Activated CD8-positive, alpha-beta T cell treated with anti-CD3 and anti-CD28 coated beads for 36 hours (primary cell): ENCODE results near the gene PIBF1. TPM values are rescaled to one million over a fixed set of nuclear protein-coding genes. Genes with fewer than 3 reads are reported as not detected.
"Not testable (repeated sequence)": the region's sequence is repeated elsewhere in the genome, so short reads cannot be mapped to it uniquely, and the experiment has no call there.

Source experiments
- ATAC-seq: fragments of 200-7000 bp; cut with Tn5 transposase; one replicate; pipeline ENCODE4 v1.10.0; 2021; ENCODE audit warnings: mild to moderate bottlenecking, moderate library complexity
- CTCF ChIA-PET: fragments of 350-600 bp; sonication (Branson Sonifier 250); formaldehyde crosslinking; loops from one replicate; lab custom pipeline; 2021; ENCODE audit warnings: antibody characterized with exemption; lab: Charles Lee
- POLR2A ChIA-PET: fragments of 350-600 bp; sonication (Branson Sonifier 250); formaldehyde crosslinking; loops from one replicate; lab custom pipeline; 2021; ENCODE audit warnings: antibody characterized with exemption; lab: Charles Lee
- DNase-seq: peaks from one replicate; pipeline ENCODE4 v3.0.0-alpha.2; 2020
- H3K27ac Mint-ChIP-seq: one replicate; pipeline ENCODE4 v1.8.0; 2021; ENCODE audit warnings: mild to moderate bottlenecking, mixed read lengths
- H3K27me3 Mint-ChIP-seq: one replicate; pipeline ENCODE4 v1.8.0; 2021; ENCODE audit warnings: mixed read lengths
- H3K36me3 Mint-ChIP-seq: one replicate; pipeline ENCODE4 v1.8.0; 2021; ENCODE audit warnings: low read depth, mixed read lengths
- H3K4me1 Mint-ChIP-seq: one replicate; pipeline ENCODE4 v1.8.0; 2021; ENCODE audit warnings: low read depth, mixed read lengths
- H3K4me3 Mint-ChIP-seq: one replicate; pipeline ENCODE4 v1.8.0; 2021; ENCODE audit warnings: mild to moderate bottlenecking, moderate library complexity, mixed read lengths
- H3K9me3 Mint-ChIP-seq: one replicate; pipeline ENCODE4 v1.8.0; 2021; ENCODE audit warnings: mixed read lengths
- intact Hi-C: fragments of 100-400 bp; cut with micrococcal nuclease; formaldehyde crosslinking; loops from one replicate; pipeline ENCODE4 v1.10.0; 2022
- total RNA-seq, 2 experiments: library from RNA; stranded (reverse); gene quantifications; one replicate each; pipeline ENCODE4 v1.2.3, GENCODE V29; 2021
- TF ChIP-seq, protein P1 (sequence below): fragments of 200-600 bp; IDR thresholded peaks from one replicate; pipeline ENCODE4 v1.8.0; 2022; ENCODE audit warnings: antibody characterized with exemption, mild to moderate bottlenecking

Gene PIBF1
- total RNA-seq, 2 experiments from 2014 or later = 26.2 to 29.7 TPM

DNA sequence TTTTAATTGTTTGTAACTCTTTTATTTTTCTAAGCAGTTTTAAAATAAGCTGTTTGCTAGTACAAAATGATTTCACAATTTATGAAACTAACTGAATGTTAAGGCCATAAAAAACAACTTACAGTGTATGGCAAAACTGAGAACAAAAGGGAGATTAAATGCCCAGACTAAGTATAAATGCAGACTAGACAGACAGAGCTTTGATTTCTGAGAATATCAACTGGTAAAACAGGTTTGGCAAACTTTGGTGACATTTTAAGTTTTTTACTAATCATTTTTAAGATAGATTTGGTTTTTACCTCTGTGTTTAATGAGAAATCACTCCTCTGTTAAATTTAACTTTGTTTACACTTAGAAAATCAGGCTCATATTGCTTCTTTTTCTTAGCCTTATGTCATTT lies 149.4 kb downstream of the PIBF1 start:
- Mint-ChIP-seq H3K4me1 (no peaks in the 10 kb centered on the region), H3K4me3 (no peak overlapping the region), H3K27ac (no peak overlapping the region), H3K36me3 (peaks cover 34% of the 10 kb centered on the region), H3K9me3 (no peaks in the 10 kb centered on the region), H3K27me3 (no peaks in the 10 kb centered on the region)
- ChIA-PET POLR2A (no interaction called here), CTCF (no interaction called here)
- intact Hi-C loops = no loop called here
- no peak for DNase-seq
- no peak for ATAC-seq
- TF ChIP-seq, protein P1, sequence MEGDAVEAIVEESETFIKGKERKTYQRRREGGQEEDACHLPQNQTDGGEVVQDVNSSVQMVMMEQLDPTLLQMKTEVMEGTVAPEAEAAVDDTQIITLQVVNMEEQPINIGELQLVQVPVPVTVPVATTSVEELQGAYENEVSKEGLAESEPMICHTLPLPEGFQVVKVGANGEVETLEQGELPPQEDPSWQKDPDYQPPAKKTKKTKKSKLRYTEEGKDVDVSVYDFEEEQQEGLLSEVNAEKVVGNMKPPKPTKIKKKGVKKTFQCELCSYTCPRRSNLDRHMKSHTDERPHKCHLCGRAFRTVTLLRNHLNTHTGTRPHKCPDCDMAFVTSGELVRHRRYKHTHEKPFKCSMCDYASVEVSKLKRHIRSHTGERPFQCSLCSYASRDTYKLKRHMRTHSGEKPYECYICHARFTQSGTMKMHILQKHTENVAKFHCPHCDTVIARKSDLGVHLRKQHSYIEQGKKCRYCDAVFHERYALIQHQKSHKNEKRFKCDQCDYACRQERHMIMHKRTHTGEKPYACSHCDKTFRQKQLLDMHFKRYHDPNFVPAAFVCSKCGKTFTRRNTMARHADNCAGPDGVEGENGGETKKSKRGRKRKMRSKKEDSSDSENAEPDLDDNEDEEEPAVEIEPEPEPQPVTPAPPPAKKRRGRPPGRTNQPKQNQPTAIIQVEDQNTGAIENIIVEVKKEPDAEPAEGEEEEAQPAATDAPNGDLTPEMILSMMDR = no peak

DNA sequence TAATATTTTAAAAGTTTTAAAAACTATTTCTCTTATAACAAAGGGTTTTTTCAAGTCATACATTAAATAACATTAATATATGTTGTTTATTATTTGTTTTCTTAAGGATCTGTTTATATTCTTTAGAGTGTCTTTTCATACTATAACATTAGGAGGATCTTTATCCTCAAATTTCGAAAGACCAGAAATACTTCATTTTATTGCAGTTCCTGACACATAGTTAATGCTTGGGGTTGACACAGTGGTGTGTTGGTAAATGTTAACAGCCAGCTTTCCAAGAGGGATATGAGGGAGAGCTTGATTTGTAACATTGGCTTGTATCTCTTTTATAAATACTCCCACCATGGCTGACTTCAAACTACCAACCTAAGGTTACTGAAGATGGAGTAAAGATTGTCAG lies 150.3 kb downstream of the PIBF1 start:
- H3K4me1 Mint-ChIP-seq = no peaks in the 10 kb centered on the region
- intact Hi-C loops = no loop called here
- TF ChIP-seq, protein P1 = no peak
- peaks cover 33% of the 10 kb centered on the region for H3K36me3 Mint-ChIP-seq
- H3K27me3 Mint-ChIP-seq = no peaks in the 10 kb centered on the region
- ChIA-PET CTCF (no interaction called here), POLR2A (no interaction called here)
- H3K4me3 Mint-ChIP-seq = no peak overlapping the region
- DNase-seq (no peak), ATAC-seq (no peak)
- H3K9me3 Mint-ChIP-seq = no peaks in the 10 kb centered on the region
- no peak overlapping the region for H3K27ac Mint-ChIP-seq

DNA sequence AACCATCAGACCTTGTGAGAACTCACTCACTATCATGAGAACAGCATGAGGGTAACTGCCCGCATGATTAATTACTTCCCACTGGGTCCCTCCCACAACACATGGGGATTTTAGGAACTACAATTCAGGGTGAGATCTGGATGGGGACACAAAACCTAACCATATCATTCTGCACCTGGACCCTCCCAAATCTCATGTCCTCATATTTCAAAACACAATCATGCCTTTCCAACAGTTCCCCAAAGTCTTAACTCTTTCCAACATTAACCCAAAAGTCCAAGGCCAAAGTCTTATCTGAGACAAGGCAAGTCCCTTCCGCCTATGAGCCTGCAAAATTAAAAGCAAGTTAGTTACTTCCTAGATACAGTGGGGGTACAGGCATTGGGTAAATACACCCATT lies 164.3 kb downstream of the PIBF1 start:
- peaks cover 43% of the 10 kb centered on the region for H3K36me3 Mint-ChIP-seq
- H3K4me1 Mint-ChIP-seq, CTCF ChIA-PET: not testable (repeated sequence)

DNA sequence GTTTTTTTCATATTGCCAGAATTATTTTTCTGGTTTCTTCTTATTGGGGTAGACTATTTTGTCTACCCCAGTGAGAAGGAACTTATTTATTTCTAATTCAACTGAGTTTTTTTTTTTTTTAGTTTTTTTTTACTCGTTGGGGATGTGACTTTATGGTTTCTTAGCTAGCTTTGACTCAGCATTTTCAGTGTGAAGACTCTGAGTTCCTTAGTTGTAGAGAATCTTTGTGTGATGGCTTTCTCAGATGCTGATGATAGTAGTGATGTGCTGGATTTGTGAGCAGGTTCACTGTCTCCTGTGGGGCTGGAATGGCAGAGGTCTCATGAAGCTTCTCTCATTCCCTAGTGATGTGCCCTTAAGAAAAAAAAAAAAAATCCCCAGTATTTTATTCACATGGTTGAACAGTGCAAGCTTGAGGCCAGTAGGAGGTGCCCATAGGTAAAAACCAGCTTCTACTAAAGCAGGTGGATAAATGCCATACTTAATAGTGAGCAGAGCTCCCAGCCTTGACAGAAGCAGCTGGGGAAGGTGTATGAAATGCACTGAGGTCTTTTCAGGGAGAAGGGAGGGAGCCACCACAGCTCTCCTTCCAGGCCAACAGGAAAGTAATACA lies 170.7 kb downstream of the PIBF1 start:
- Mint-ChIP-seq H3K4me1 (no peaks in the 10 kb centered on the region), H3K4me3 (no peak overlapping the region), H3K27me3 (no peaks in the 10 kb centered on the region), H3K36me3 (peaks cover 42% of the 10 kb centered on the region), H3K9me3 (peaks cover 5% of the 10 kb centered on the region), H3K27ac (no peak overlapping the region)
- intact Hi-C loops = no loop called here
- TF ChIP-seq, protein P1 = no peak
- ChIA-PET CTCF (no interaction called here), POLR2A (no interaction called here)
- DNase-seq = no peak
- no peak for ATAC-seq

More for the DNA sequence above, 164.3 kb downstream of the PIBF1 start:
- POLR2A ChIA-PET, intact Hi-C loops, ATAC-seq, H3K4me3 Mint-ChIP-seq, H3K27me3 Mint-ChIP-seq, H3K27ac Mint-ChIP-seq, H3K9me3 Mint-ChIP-seq, DNase-seq: not testable (repeated sequence)

DNA sequence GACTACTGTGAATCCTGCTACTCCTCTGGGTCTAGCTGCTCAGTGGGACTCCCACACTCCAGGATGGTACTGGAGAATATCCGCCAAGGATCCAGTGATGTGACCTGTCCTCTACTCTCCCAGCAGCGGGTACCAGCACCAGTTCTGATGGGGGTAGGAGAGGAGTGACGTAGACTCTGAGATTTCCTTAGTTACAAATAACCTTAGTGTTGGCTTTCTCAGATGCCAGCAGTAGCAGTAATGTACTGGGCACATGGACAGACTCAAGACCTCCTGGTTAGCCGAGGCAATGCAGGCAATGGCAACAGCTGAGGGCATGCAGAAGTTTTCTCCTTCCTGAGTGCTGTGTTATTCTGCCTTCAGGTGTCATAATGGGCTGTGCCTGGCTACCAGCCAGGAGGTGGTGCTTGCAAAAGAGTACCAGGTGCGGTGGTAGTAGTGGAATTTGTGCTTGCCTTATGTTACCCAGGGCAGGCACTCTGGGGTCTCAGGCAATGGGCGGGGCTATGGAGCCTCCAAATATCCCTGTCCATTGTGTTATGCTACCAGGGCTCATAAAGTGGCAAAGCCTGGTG lies 171.5 kb downstream of the PIBF1 start:
- H3K4me3 Mint-ChIP-seq = no peak overlapping the region
- no peak for ATAC-seq
- peaks cover under 1% of the 10 kb centered on the region for H3K9me3 Mint-ChIP-seq
- ChIA-PET POLR2A (no interaction called here), CTCF (no interaction called here)
- no peaks in the 10 kb centered on the region for H3K4me1 Mint-ChIP-seq
- H3K27ac Mint-ChIP-seq = no peak overlapping the region
- H3K36me3 Mint-ChIP-seq = peaks cover 34% of the 10 kb centered on the region
- H3K27me3 Mint-ChIP-seq = no peaks in the 10 kb centered on the region
- no peak for DNase-seq
- intact Hi-C loops = no loop called here
- TF ChIP-seq, protein P1 = no peak
